Stomach smooth muscle (tissue), 2 donors: Measurements from ENCODE around the gene IPO11.
"Not testable (repeated sequence)": the region's sequence is repeated elsewhere in the genome, so short reads cannot be mapped to it uniquely, and the experiment has no call there.

Experiments used
- H3K27ac ChIP-seq: one replicate; pipeline ENCODE4 v1.7.0; 2013; ENCODE audit warnings: mild to moderate bottlenecking, low read length, inconsistent platforms
- H3K27me3 ChIP-seq, 2 donors: one replicate each; pipeline ENCODE4 v1.7.0; 2013; ENCODE audit warnings: low read length in 2 of 2; ENCODE audit not compliant: insufficient read depth in 2 of 2, control insufficient read depth in 1 of 2
- H3K36me3 ChIP-seq, 2 donors: one replicate each; pipeline ENCODE4 v1.7.0; 2013; ENCODE audit warnings: low read length in 2 of 2; ENCODE audit not compliant: control insufficient read depth in 2 of 2, insufficient read depth in 2 of 2
- H3K4me1 ChIP-seq: one replicate; pipeline ENCODE4 v1.7.0; 2013; ENCODE audit warnings: low read length; ENCODE audit not compliant: control insufficient read depth, insufficient read depth
- H3K4me3 ChIP-seq, 2 donors: one replicate each; pipeline ENCODE4 v1.7.0; 2013; ENCODE audit warnings: low read length in 2 of 2
- H3K9ac ChIP-seq, 2 donors: one replicate each; pipeline ENCODE4 v1.7.0; 2013; ENCODE audit warnings: low read length in 2 of 2, mild to moderate bottlenecking in 1 of 2
- H3K9me3 ChIP-seq, 2 donors: one replicate each; pipeline ENCODE4 v1.7.0; 2013; ENCODE audit warnings: low read length in 2 of 2; ENCODE audit not compliant: control insufficient read depth in 2 of 2
- donor health status: healthy.
- donor health status: Pancreatic carcinoma.

IPO11 gene

DNA sequence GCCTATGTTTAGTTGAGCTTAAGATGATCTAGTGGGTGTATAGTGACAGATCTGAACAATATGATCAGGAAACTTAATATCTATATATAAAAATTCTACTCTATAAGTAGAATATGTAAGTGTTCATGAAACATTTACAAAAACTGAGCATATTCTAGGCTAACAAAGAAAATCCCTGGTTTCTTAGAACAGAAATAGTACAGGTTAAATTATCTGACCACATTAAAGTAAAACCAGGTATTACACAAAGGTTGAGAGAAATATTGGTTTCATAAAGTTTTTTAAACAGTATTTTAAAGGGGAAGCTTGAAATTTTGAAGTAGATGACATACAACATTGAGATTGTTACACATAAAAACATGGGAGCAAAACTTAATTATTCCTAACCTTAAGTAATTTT, 205.4 kb downstream of the IPO11 start:
- H3K9ac ChIP-seq, result no peak overlapping the region
- no peaks in the 10 kb centered on the region for H3K27me3 ChIP-seq
- no peak overlapping the region for H3K4me3 ChIP-seq
- peaks cover 0 to 3% of the 10 kb centered on the region in 2 donors for H3K9me3 ChIP-seq
- no peak overlapping the region for H3K27ac ChIP-seq
- H3K36me3 ChIP-seq, result peaks cover 0 to 4% of the 10 kb centered on the region in 2 donors
- H3K4me1 ChIP-seq, result no peaks in the 10 kb centered on the region

DNA sequence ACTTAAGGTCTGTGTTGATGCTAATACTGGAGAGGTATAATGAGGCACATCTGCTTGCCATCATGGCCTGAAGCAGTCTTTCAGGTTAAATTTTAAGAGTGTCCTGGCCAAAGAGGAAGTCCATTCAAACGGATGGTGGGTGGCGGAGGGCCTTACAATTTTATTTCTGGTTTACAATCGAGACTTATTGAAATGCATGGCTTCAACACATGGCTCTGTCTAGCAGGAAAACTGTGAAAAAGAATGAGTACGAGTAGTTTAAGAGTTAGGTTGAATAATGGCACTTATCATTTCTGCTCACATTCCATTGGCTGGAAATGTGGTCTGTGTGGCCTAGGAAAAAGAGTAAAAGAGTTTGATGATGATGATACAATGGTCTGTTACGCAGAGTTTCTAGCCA, 208.2 kb downstream of the IPO11 start:
- no peaks in the 10 kb centered on the region for H3K27me3 ChIP-seq
- no peaks in the 10 kb centered on the region for H3K4me1 ChIP-seq
- H3K4me3 ChIP-seq, result no peak overlapping the region
- H3K9ac ChIP-seq, result no peak overlapping the region
- H3K36me3 ChIP-seq, result no peaks in the 10 kb centered on the region
- H3K9me3 ChIP-seq, result no peaks in the 10 kb centered on the region
- no peak overlapping the region for H3K27ac ChIP-seq

DNA sequence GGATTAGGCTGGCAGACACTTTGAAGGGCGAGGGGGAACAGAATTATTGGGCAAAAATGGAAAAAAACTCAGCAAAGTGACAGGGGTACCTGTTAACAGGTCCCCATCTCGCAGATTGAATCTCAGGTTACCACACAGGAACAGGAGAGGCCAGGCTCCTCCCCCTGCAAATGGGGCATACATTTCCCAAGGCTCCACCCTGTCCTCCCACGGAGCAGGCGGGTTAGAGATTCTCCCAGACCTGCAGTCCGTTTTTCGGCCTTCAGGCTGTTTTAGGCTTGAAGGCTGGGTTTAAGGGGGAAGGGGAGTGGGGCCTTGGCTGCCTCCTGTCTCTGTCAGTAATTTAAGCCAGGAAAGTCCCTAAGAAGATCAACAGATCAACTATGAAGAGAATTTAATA, 208.7 kb downstream of the IPO11 start:
- Histone ChIP-seq H3K27me3 (no peaks in the 10 kb centered on the region), H3K4me1 (no peaks in the 10 kb centered on the region), H3K4me3 (no peak overlapping the region), H3K9ac (no peak overlapping the region), H3K36me3 (no peaks in the 10 kb centered on the region), H3K9me3 (no peaks in the 10 kb centered on the region), H3K27ac (no peak overlapping the region)

DNA sequence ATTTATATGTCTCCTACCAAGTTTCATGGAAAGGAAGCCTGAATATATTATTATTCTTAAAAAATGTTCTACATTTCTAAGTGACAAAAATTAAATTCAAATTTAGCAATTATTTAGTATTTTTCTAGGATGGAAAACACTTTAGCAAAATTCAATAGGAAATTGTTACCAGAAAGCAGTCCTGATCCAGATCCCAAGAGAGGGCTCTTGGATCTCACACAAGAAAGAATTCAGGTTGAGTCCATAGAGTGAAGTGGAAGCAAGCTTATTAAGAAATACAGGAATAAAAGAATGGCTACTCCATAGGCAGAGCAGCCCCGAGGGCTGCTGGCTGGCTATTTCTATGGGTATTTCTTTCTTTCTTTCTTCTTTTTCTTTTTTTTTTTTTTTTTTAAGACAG, 210.7 kb downstream of the IPO11 start:
- Histone ChIP-seq H3K4me1 (no peaks in the 10 kb centered on the region), H3K36me3 (peaks cover 0 to 7% of the 10 kb centered on the region in 2 donors), H3K4me3 (no peak overlapping the region), H3K9me3 (no peaks in the 10 kb centered on the region), H3K27me3 (no peaks in the 10 kb centered on the region), H3K27ac (no peak overlapping the region), H3K9ac (no peak overlapping the region)

DNA sequence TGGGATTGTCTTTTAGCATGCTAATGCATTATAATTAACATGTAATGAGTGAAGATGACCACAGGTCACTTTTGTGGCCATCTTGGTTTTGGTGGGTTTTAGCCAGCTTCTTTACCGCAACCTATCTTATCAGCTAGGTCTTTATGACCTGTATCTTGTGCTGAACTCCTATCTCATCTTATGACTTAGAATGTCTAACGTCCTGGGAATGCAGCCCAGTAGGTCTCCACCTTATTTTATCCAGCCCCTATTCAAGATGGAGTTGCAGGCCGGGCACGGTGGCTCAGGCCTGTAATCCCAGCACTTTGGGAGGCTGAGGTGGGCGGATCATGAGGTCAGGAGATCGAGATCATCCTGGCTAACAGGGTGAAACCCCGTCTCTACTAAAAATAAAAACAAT, 211.9 kb downstream of the IPO11 start:
- H3K4me3 ChIP-seq, H3K9me3 ChIP-seq, H3K4me1 ChIP-seq, H3K9ac ChIP-seq, H3K27ac ChIP-seq, H3K27me3 ChIP-seq, H3K36me3 ChIP-seq: not testable (repeated sequence)

DNA sequence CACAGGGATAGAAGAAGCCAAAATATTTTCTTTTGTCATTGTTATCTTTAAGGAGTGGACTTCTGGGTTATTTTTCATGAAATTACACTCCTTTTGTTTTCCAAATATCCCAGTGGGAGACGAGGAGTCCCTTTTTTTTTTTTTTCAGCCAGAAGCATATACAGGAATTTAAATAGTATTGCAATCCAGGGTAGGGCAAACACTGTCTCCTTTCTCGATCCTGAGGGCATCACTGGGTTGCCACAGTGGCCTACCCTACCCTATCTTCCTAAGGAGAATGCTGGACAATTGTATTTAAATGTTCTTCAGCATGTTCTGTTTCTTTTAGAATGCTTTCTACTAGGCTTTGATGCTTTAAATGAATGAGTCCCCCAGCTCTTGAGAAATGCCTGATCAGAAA, 214.0 kb downstream of the IPO11 start:
- peaks cover 0 to 9% of the 10 kb centered on the region in 2 donors for H3K36me3 ChIP-seq
- no peak overlapping the region for H3K27ac ChIP-seq
- H3K4me3 ChIP-seq, result no peak overlapping the region
- H3K9ac ChIP-seq, result no peak overlapping the region
- no peaks in the 10 kb centered on the region for H3K9me3 ChIP-seq
- no peaks in the 10 kb centered on the region for H3K4me1 ChIP-seq
- H3K27me3 ChIP-seq, result no peaks in the 10 kb centered on the region

DNA sequence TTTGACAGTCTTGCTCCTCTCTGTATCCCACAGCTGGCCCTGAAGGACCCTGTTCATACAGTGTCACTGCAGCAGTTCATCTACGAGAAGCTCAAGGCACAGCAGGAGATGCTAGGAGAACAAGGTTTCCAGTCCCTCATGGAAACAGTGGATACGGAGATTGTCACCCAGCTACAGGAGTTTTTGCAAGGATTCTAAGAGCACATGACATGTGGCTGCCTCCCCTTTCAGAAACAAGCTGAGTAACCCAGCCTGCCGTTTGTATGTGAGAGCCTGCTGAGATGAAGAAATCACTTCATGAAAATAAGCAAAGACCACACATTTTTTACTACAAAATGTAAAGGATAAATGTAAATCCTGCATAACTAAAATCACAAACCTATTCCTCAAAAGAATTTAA, 214.6 kb downstream of the IPO11 start:
- H3K27me3 ChIP-seq, result no peaks in the 10 kb centered on the region
- no peak overlapping the region for H3K4me3 ChIP-seq
- H3K27ac ChIP-seq, result no peak overlapping the region
- H3K36me3 ChIP-seq, result peaks cover 0 to 9% of the 10 kb centered on the region in 2 donors
- H3K4me1 ChIP-seq, result no peaks in the 10 kb centered on the region
- H3K9me3 ChIP-seq, result no peaks in the 10 kb centered on the region
- no peak overlapping the region for H3K9ac ChIP-seq

DNA sequence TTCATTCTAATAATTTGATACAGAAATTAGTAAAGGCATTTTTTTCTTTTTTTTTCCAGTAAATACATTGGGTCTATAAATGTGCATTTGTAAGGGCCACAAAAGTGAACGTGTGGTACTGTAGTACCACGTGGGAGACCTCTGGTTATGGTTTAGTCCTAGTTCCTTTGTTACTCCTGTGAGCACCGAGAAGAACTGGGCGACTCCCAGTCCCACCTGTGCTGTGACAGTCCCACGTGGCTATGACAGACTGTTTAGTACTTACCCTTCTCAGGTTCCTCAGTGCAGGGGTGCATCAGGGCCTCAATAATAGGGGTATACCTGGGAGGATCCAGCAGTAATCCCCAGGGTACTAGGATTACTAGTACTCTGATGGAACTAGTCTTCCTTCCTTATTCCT, 215.3 kb downstream of the IPO11 start:
- Histone ChIP-seq H3K4me3 (no peak overlapping the region), H3K4me1 (no peaks in the 10 kb centered on the region), H3K36me3 (peaks cover 0 to 9% of the 10 kb centered on the region in 2 donors), H3K27me3 (no peaks in the 10 kb centered on the region), H3K27ac (no peak overlapping the region), H3K9ac (no peak overlapping the region), H3K9me3 (no peaks in the 10 kb centered on the region)

DNA sequence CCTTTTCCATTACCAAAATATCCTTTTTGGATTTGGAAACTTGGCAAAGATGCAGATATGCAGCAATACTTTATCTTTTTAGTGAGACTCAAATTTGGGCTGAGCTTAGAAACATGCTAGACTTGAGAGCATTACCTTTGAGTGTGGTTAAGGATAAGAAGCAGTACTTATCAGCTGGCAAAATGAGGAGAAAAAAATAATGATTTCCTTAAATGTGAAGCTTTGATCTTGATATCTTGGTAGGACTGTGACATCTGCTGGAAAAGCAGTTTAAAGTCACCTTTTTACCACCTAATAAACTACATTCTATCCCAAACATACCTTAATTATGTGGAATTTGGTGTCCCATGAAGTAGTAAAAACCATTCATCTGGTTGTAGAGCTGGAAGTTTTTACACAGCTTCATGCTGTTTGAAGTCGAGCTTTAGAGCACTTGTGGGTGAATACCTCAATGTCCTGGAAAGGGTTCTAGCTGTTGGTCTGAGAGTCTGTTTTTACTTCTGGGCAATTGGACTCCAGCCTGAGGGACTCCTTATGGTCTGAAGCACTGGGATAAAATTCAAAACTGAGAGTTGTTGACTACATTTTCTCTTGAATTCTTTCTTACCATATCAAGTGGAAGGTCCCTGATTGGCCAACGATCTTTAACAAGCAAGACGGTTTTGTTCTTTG, 219.5 kb downstream of the IPO11 start:
- H3K36me3 ChIP-seq, result peaks cover 0 to 6% of the 10 kb centered on the region in 2 donors
- H3K4me3 ChIP-seq, result no peak overlapping the region
- no peaks in the 10 kb centered on the region for H3K27me3 ChIP-seq
- no peak overlapping the region for H3K27ac ChIP-seq
- no peak overlapping the region for H3K9ac ChIP-seq
- H3K4me1 ChIP-seq, result no peaks in the 10 kb centered on the region
- H3K9me3 ChIP-seq, result no peaks in the 10 kb centered on the region

DNA sequence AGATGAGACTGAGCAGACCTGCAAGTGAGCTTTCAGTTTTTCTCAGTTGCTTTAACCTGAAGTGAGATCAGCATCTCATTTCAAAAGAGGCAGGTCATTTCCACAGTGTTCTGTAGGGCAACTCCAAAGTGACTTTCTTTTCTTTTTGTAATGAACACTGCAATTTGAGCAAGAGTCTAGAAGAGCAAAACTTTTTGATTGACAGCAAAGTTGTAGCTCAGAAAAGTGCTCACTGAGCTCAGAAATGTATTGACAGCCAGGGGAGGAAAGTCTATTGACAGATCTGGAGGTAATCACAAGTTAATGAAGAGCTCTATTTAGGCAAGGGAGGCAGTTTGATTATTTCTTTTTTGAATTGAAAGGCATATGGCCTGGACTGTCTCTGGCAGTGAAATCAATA, 220.7 kb downstream of the IPO11 start:
- H3K4me3 ChIP-seq, result no peak overlapping the region
- peaks cover 0 to 2% of the 10 kb centered on the region in 2 donors for H3K36me3 ChIP-seq
- H3K9ac ChIP-seq, result no peak overlapping the region
- no peak overlapping the region for H3K27ac ChIP-seq
- H3K27me3 ChIP-seq, result no peaks in the 10 kb centered on the region
- no peaks in the 10 kb centered on the region for H3K4me1 ChIP-seq
- no peaks in the 10 kb centered on the region for H3K9me3 ChIP-seq

DNA sequence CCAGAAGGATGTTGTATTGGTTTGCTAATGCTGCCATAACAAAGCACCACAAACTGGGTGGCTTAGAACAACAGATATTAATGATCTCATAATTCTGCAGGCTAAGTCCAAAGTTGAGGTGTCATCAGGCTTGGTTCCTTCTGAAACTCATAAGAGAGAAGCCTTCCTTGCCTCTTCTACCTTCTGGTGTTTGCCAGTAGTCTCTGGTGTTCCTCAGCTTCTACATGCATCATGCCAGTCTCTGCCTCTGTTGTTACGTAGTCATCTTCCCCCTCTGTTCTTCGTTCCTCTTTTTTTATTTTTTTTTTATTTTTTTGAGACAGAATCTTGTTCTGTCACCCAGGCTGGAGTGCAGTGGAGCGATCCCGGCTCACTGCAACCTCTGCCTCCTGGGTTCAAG, 227.9 kb downstream of the IPO11 start:
- no peak overlapping the region for H3K27ac ChIP-seq
- no peaks in the 10 kb centered on the region for H3K9me3 ChIP-seq
- H3K4me3 ChIP-seq, result no peak overlapping the region
- H3K27me3 ChIP-seq, result no peaks in the 10 kb centered on the region
- H3K9ac ChIP-seq, result no peak overlapping the region
- H3K36me3 ChIP-seq, result no peaks in the 10 kb centered on the region
- H3K4me1 ChIP-seq, result no peaks in the 10 kb centered on the region
